SH-SY5Y (cell line): ENCODE results near the gene HIVEP1.

Experiments used
- GATA2 ChIP-seq: IDR thresholded peaks from 2 replicates; pipeline ENCODE4 v1.6.1; 2011; ENCODE audit warnings: mild to moderate bottlenecking, low read depth, low read length
- GATA3 ChIP-seq: IDR thresholded peaks from 2 replicates; pipeline ENCODE4 v1.6.1; 2011; ENCODE audit warnings: low read depth, mild to moderate bottlenecking, low read length, moderate library complexity

- no peak for TF ChIP-seq GATA3
- no peak for TF ChIP-seq GATA2
These were observed 91.0 kb downstream of the HIVEP1 start for GRCh38 chr6:12103158-12103557.
